HCT116 (cell line): ENCODE data around the gene ZNF91. TPM values are rescaled to one million over a fixed set of nuclear protein-coding genes. Genes with fewer than 3 reads are reported as not detected.

ENCODE experiments used
- ATAC-seq: fragments of 200-7000 bp; cut with Tn5 transposase; 2 replicates; pipeline ENCODE4 v1.9.1; 2020; ENCODE audit warnings: mild to moderate bottlenecking, moderate library complexity
- BruUV-seq: library from RNA; stranded (reverse); fragments of 400-500 nt; replicated peaks from 2 replicates; lab custom pipeline; 2021; lab: Mats Ljungman, UMichigan
- CTCF ChIA-PET: fragments of 300-600 bp; sonication (Branson Sonifier 250); formaldehyde crosslinking; loops from one replicate; lab custom pipeline; 2021; ENCODE audit warnings: antibody characterized with exemption; lab: Charles Lee
- POLR2A ChIA-PET: fragments of 300-600, 350-600 bp; sonication (Branson Sonifier 250); formaldehyde crosslinking; loops from one replicate; lab custom pipeline; 2021; ENCODE audit warnings: antibody characterized with exemption; lab: Charles Lee
- RAD21 ChIA-PET, 2 experiments: fragments of 300-600 bp; sonication (Branson Sonifier 250); formaldehyde crosslinking; loops; one replicate each; lab custom pipeline; 2023; ENCODE audit warnings: low total read pairs in 2 of 2; ENCODE audit not compliant: uncharacterized antibody in 2 of 2, unreplicated experiment in 2 of 2, low non-redundant PET in 1 of 2; lab: Charles Lee
- DNase-seq: peaks from one replicate; pipeline ENCODE4 v3.0.0-alpha.2; 2010; ENCODE audit warnings: low read depth, low spot score
- H2AFZ ChIP-seq: fragments of 200-600 bp; shearing (Covaris generic), sonication (generic); 2 replicates; pipeline ENCODE4 v1.6.1; 2017; ENCODE audit warnings: low read depth, mixed run types, mixed read lengths, antibody characterized with exemption, low read length; ENCODE audit not compliant: poor library complexity, severe bottlenecking
- H3K27ac ChIP-seq: 2 replicates; pipeline ENCODE4 v1.5.1; 2012; ENCODE audit warnings: low read depth, low read length
- H3K27me3 ChIP-seq: fragments of 200-600 bp; sonication (generic); 2 replicates; pipeline ENCODE4 v1.6.1; 2016; ENCODE audit warnings: mixed run types, low read length, mixed read lengths; ENCODE audit not compliant: insufficient read depth
- H3K36me3 ChIP-seq, 2 experiments: fragments of 200-500 bp in 1 of 2; fragments of 200-600 bp in 1 of 2; sonication (Bioruptor generic) in 1 of 2; sonication (generic) in 1 of 2; 2 replicates each; pipeline versions ENCODE4 v1.5.1 to v1.6.1; 2014 to 2016; ENCODE audit warnings: low read length in 2 of 2, inconsistent platforms in 1 of 2, mixed read lengths in 1 of 2, mixed run types in 1 of 2; ENCODE audit not compliant: insufficient read depth in 2 of 2, control insufficient read depth in 1 of 2
- H3K4me1 ChIP-seq, 2 experiments: fragments of 200-600 bp in 1 of 2; sonication (generic) in 1 of 2; 2 replicates each; pipeline versions ENCODE4 v1.5.1 to v1.6.1; 2012 to 2017; ENCODE audit warnings: low read length in 2 of 2, inconsistent platforms in 1 of 2, mild to moderate bottlenecking in 1 of 2, mixed read lengths in 1 of 2, mixed run types in 1 of 2, moderate library complexity in 1 of 2; ENCODE audit not compliant: insufficient read depth in 2 of 2, control insufficient read depth in 1 of 2
- H3K4me2 ChIP-seq: fragments of 200-600 bp; sonication (generic); 2 replicates; pipeline ENCODE4 v1.6.1; 2017; ENCODE audit warnings: mixed run types, low read length, mixed read lengths
- H3K4me3 ChIP-seq, 2 experiments: fragments of 200-600 bp in 1 of 2; sonication (generic) in 1 of 2; replicated peaks in 1 of 2; 2 replicates each; pipeline ENCODE4 v1.5.1; 2011 to 2016; ENCODE audit warnings: low read length in 2 of 2, control low read depth in 1 of 2, low read depth in 1 of 2, mild to moderate bottlenecking in 1 of 2, mixed read lengths in 1 of 2, mixed run types in 1 of 2
- H3K79me2 ChIP-seq: fragments of 200-600 bp; sonication (generic); 2 replicates; pipeline ENCODE4 v1.6.1; 2017; ENCODE audit warnings: mild to moderate bottlenecking, mixed run types, low read length, moderate library complexity, mixed read lengths; ENCODE audit not compliant: insufficient read depth
- H3K9ac ChIP-seq: fragments of 200-600 bp; sonication (generic); 2 replicates; pipeline ENCODE4 v1.6.1; 2016; ENCODE audit warnings: low read length, mixed read lengths
- H3K9me2 ChIP-seq: fragments of 200-600 bp; sonication (generic), shearing (Covaris generic); 2 replicates; pipeline ENCODE4 v1.6.1; 2017; ENCODE audit warnings: mixed run types, mild to moderate bottlenecking, moderate library complexity; ENCODE audit not compliant: insufficient read depth
- H3K9me3 ChIP-seq, 2 experiments: fragments of 200-500 bp in 1 of 2; fragments of 200-600 bp in 1 of 2; sonication (Bioruptor generic) in 1 of 2; sonication (generic) in 1 of 2; 2 replicates each; pipeline ENCODE4 v1.6.1; 2014 to 2017; ENCODE audit warnings: low read length in 2 of 2, mixed read lengths in 2 of 2, inconsistent platforms in 1 of 2, low read depth in 1 of 2, mild to moderate bottlenecking in 1 of 2, mixed run types in 1 of 2, moderate library complexity in 1 of 2; ENCODE audit not compliant: control insufficient read depth in 1 of 2, insufficient read depth in 1 of 2
- H4K20me1 ChIP-seq: fragments of 200-600 bp; sonication (generic), shearing (Covaris generic); 2 replicates; pipeline ENCODE4 v1.6.1; 2017; ENCODE audit warnings: mixed run types, mild to moderate bottlenecking, moderate library complexity; ENCODE audit not compliant: insufficient read depth
- ATF3 ChIP-seq: IDR thresholded peaks from 2 replicates; pipeline ENCODE4 v1.6.1; 2012
- CEBPB ChIP-seq: IDR thresholded peaks from 2 replicates; pipeline ENCODE4 v1.6.1; 2012; ENCODE audit warnings: low read depth
- EGR1 ChIP-seq: IDR thresholded peaks from 2 replicates; pipeline ENCODE4 v1.6.1; 2012; ENCODE audit warnings: low read depth
- EZH2phosphoT487 ChIP-seq: fragments of 200-600 bp; IDR thresholded peaks from 2 replicates; pipeline ENCODE4 v1.6.1; 2018; ENCODE audit warnings: antibody characterized with exemption, borderline replicate concordance
- SRF ChIP-seq: IDR thresholded peaks from 2 replicates; pipeline ENCODE4 v1.6.1; 2012; ENCODE audit warnings: low read depth
- YY1 ChIP-seq: IDR thresholded peaks from 2 replicates; pipeline ENCODE4 v1.6.1; 2011; ENCODE audit warnings: low read length, low read depth, moderate library complexity, mild to moderate bottlenecking; ENCODE audit not compliant: insufficient replicate concordance; ENCODE audit errors: extremely low read depth
- ZBTB33 ChIP-seq: IDR thresholded peaks from 2 replicates; pipeline ENCODE4 v1.6.1; 2011; ENCODE audit warnings: mild to moderate bottlenecking, low read length, moderate library complexity; ENCODE audit not compliant: insufficient replicate concordance; ENCODE audit errors: extremely low read depth
- ZFX ChIP-seq: fragments of 450-650 bp; IDR thresholded peaks from 2 replicates; pipeline ENCODE4 v1.6.1; 2017
- intact Hi-C: fragments of 100-400 bp; cut with micrococcal nuclease; formaldehyde crosslinking; loops from 2 replicates; pipeline ENCODE4 v1.10.0; 2022
- total RNA-seq: library from RNA; stranded (reverse); gene quantifications from one replicate; pipeline ENCODE4 v1.2.1, GENCODE V29; 2021; ENCODE audit not compliant: unreplicated experiment

The ZNF91 gene
- total RNA-seq, 1 experiment from 2014 or later: 12.3 TPM

GRCh38 chr19:23311551-23311950 lies 83.7 kb downstream of the ZNF91 start:
- Histone ChIP-seq H3K79me2 (no peaks in the 10 kb centered on the region), H3K9me3 (peaks cover 0 to 26% of the 10 kb centered on the region in 2 experiments; a peak in 2 of 4 replicates), H3K36me3 (no peaks in the 10 kb centered on the region), H3K27me3 (no peaks in the 10 kb centered on the region), H4K20me1 (no peaks in the 10 kb centered on the region), H3K9ac (no peak overlapping the region), H3K27ac (no peak overlapping the region), H3K4me2 (no peak overlapping the region), H3K4me1 (no peaks in the 10 kb centered on the region), H3K9me2 (no peaks in the 10 kb centered on the region), H2AFZ (no peak overlapping the region), H3K4me3 (no peak overlapping the region)
- ChIA-PET POLR2A (no interaction called here), RAD21 (no interaction called here), CTCF (no interaction called here)
- intact Hi-C loops: no loop called here
- no peak for TF ChIP-seq CEBPB
- no peak for TF ChIP-seq EGR1
- no peak for TF ChIP-seq ZFX
- no peak for TF ChIP-seq ZBTB33
- no peak for TF ChIP-seq SRF
- no peak for TF ChIP-seq YY1
- no peak for TF ChIP-seq ATF3
- TF ChIP-seq EZH2phosphoT487: no peak
- ATAC-seq (no peak), DNase-seq (no peak)
- BruUV-seq: no TSS peak
